K562 (cell line): ENCODE measurements around the gene BRAF. TPM values are rescaled to one million over a fixed set of nuclear protein-coding genes. Genes with fewer than 3 reads are reported as not detected.

Source experiments
- ATAC-seq: fragments of 200-7000 bp; cut with Tn5 transposase; 3 replicates; pipeline ENCODE4 v1.9.1; 2020; ENCODE audit warnings: moderate library complexity
- BruUV-seq: library from RNA; stranded (reverse); fragments of 400-500 nt; replicated peaks from 2 replicates; lab custom pipeline; 2021; lab: Mats Ljungman, UMichigan
- CTCF ChIA-PET: fragments of 300-600 bp; formaldehyde crosslinking; extraction: SDS; loops from one replicate; lab custom pipeline; 2021; ENCODE audit warnings: low intra/inter-chr PET ratio; lab: Yijun Ruan, JAX
- POLR2A ChIA-PET: fragments of 300-600, 350-650 bp; sonication (Branson Sonifier 250); formaldehyde crosslinking; extraction: SDS; loops from one replicate; lab custom pipeline; 2021; ENCODE audit warnings: antibody characterized with exemption, inconsistent platforms; lab: Yijun Ruan, JAX
- DNase-seq, 4 experiments: peaks; one replicate each; pipeline versions ENCODE4 v3.0.0 to v3.0.0-alpha.2; 2011 to 2018; ENCODE audit warnings: low spot score in 3 of 4, mixed read lengths in 3 of 4; ENCODE audit errors: extremely low read depth in 1 of 4
- FAIRE-seq: peaks from 2 replicates; lab custom pipeline; 2011; peaks lifted over from hg19 to GRCh38; lab: Jason Lieb, UNC
- H2AFZ ChIP-seq: 2 replicates; pipeline ENCODE4 v1.6.0; 2011; ENCODE audit warnings: low read depth, low read length, control low read depth, inconsistent platforms
- H3K27ac ChIP-seq: fragments of 200-600 bp; 3 replicates; pipeline ENCODE4 v1.8.0; 2011; ENCODE audit warnings: low read depth, mild to moderate bottlenecking, control low read depth, inconsistent platforms, low read length, moderate library complexity, mixed read lengths; ENCODE audit errors: extremely low read depth
- H3K27me3 ChIP-seq, 2 experiments: fragments of 300-600 bp in 1 of 2; 2 replicates in 1 of 2; 3 replicates in 1 of 2; pipeline versions ENCODE4 v1.6.0 to v1.8.0; 2011; ENCODE audit warnings: inconsistent platforms in 2 of 2, low read length in 2 of 2, mild to moderate bottlenecking in 1 of 2, mixed read lengths in 1 of 2, moderate library complexity in 1 of 2; ENCODE audit not compliant: control insufficient read depth in 2 of 2, insufficient read depth in 2 of 2
- H3K36me3 ChIP-seq: fragments of 300-600 bp; 3 replicates; pipeline ENCODE4 v1.8.0; 2011; ENCODE audit warnings: mild to moderate bottlenecking, low read length, inconsistent platforms; ENCODE audit not compliant: control insufficient read depth, insufficient read depth
- H3K4me1 ChIP-seq, 2 experiments: fragments of 200-600 bp in 1 of 2; replicated peaks in 1 of 2; 2 replicates in 1 of 2; 3 replicates in 1 of 2; pipeline versions ENCODE4 v1.5.1 to v1.8.0; 2011; ENCODE audit warnings: inconsistent platforms in 2 of 2, low read length in 2 of 2, mild to moderate bottlenecking in 1 of 2, mixed read lengths in 1 of 2, moderate library complexity in 1 of 2; ENCODE audit not compliant: control insufficient read depth in 2 of 2, insufficient read depth in 2 of 2
- H3K4me2 ChIP-seq: 2 replicates; pipeline ENCODE4 v1.6.1; 2011; ENCODE audit warnings: low read length, control low read depth, inconsistent platforms, mixed read lengths; ENCODE audit not compliant: insufficient read depth
- H3K4me3 ChIP-seq: fragments of 200-600 bp; sonication (generic), shearing (Covaris generic); 2 replicates; pipeline ENCODE4 v1.5.1; 2016; ENCODE audit warnings: control low read depth, inconsistent platforms
- H3K79me2 ChIP-seq: fragments of 200-600 bp; 3 replicates; pipeline ENCODE4 v1.8.0; 2011; ENCODE audit warnings: low read length, inconsistent platforms; ENCODE audit not compliant: control insufficient read depth, insufficient read depth
- H3K9ac ChIP-seq, 2 experiments: 2 replicates each; pipeline versions ENCODE4 v1.6.0 to v1.6.1; 2011; ENCODE audit warnings: low read depth in 2 of 2, low read length in 2 of 2, control low read depth in 1 of 2, inconsistent platforms in 1 of 2, mild to moderate bottlenecking in 1 of 2, mixed read lengths in 1 of 2; ENCODE audit not compliant: insufficient read depth in 1 of 2
- H3K9me1 ChIP-seq: one replicate; pipeline ENCODE4 v1.6.0; 2011; ENCODE audit warnings: inconsistent platforms, mild to moderate bottlenecking, low read length, moderate library complexity; ENCODE audit not compliant: control insufficient read depth, insufficient read depth
- H3K9me3 ChIP-seq: replicated peaks from 2 replicates; pipeline ENCODE4 v1.5.1; 2011; ENCODE audit warnings: low read depth, low read length, inconsistent platforms; ENCODE audit not compliant: control insufficient read depth, insufficient read depth
- H4K20me1 ChIP-seq: replicated peaks from 2 replicates; pipeline ENCODE4 v1.6.1; 2011; ENCODE audit warnings: low read length, inconsistent platforms, mixed read lengths; ENCODE audit not compliant: control insufficient read depth, insufficient read depth
- CHD4 ChIP-seq: fragments of 200-600 bp; sonication (generic); IDR thresholded peaks from 3 replicates; pipeline ENCODE4 v1.6.1; 2012; ENCODE audit warnings: low read depth, mild to moderate bottlenecking, mixed read lengths, low read length, inconsistent platforms; ENCODE audit not compliant: insufficient read depth, insufficient replicate concordance, poor library complexity, severe bottlenecking
- E2F6 ChIP-seq, 2 experiments: IDR thresholded peaks; 2 replicates each; pipeline ENCODE4 v1.6.1; 2011; ENCODE audit warnings: borderline replicate concordance in 1 of 2, control low read depth in 1 of 2, low read depth in 1 of 2, low read length in 1 of 2, mild to moderate bottlenecking in 1 of 2, mixed read lengths in 1 of 2, moderate library complexity in 1 of 2; ENCODE audit not compliant: insufficient read depth in 1 of 2, insufficient read length in 1 of 2, poor library complexity in 1 of 2, severe bottlenecking in 1 of 2; ENCODE audit errors: extremely low read depth in 1 of 2
- HMGXB4 ChIP-seq: sonication (generic); formaldehyde crosslinking; IDR thresholded peaks from 2 replicates; pipeline ENCODE4 v1.8.1; 2023; ENCODE audit warnings: mild to moderate bottlenecking, missing genetic modification reagents
- KAT7 ChIP-seq: sonication (generic); formaldehyde crosslinking; IDR thresholded peaks from 2 replicates; pipeline ENCODE4 v1.8.0; 2022; ENCODE audit warnings: missing genetic modification reagents, mild to moderate bottlenecking, borderline replicate concordance
- MCM5 ChIP-seq: fragments of 450-650 bp; IDR thresholded peaks from 2 replicates; pipeline ENCODE4 v1.6.1; 2016; ENCODE audit warnings: low read depth
- MECOM ChIP-seq: fragments of 250-450 bp; sonication (Bioruptor Pico); IDR thresholded peaks from 2 replicates; pipeline ENCODE4 v1.8.0; 2022; ENCODE audit warnings: inconsistent platforms
- MTA1 ChIP-seq: fragments of 450-650 bp; IDR thresholded peaks from 2 replicates; pipeline ENCODE4 v1.6.1; 2017; ENCODE audit warnings: borderline replicate concordance
- POLR2G ChIP-seq: fragments of 200-400 bp; formaldehyde crosslinking; IDR thresholded peaks from 2 replicates; pipeline ENCODE4 v1.6.1; 2017; ENCODE audit warnings: low read depth, mild to moderate bottlenecking, antibody characterized with exemption, low read length, moderate library complexity
- RBM17 ChIP-seq: fragments of 200-400 bp; formaldehyde crosslinking; IDR thresholded peaks from 2 replicates; pipeline ENCODE4 v1.6.1; 2017; ENCODE audit warnings: low read depth, mild to moderate bottlenecking, low read length, borderline replicate concordance
- SMAD1 ChIP-seq: fragments of 150-350 bp; IDR thresholded peaks from 2 replicates; pipeline ENCODE4 v1.6.1; 2014; ENCODE audit warnings: low read length, low read depth; ENCODE audit not compliant: partially characterized antibody
- TAF15 ChIP-seq: fragments of 200-400 bp; formaldehyde crosslinking; IDR thresholded peaks from 2 replicates; pipeline ENCODE4 v1.6.1; 2017; ENCODE audit warnings: mild to moderate bottlenecking, low read depth, low read length, moderate library complexity
- TEAD2 ChIP-seq: fragments of 450-650 bp; IDR thresholded peaks from 2 replicates; pipeline ENCODE4 v1.6.1; 2016; ENCODE audit warnings: missing genetic modification characterization, control low read depth, missing compliant biosample characterization
- THRAP3 ChIP-seq: fragments of 450-650 bp; IDR thresholded peaks from 2 replicates; pipeline ENCODE4 v1.6.1; 2016; ENCODE audit warnings: mild to moderate bottlenecking, inconsistent platforms, borderline replicate concordance
- ZNF280A ChIP-seq: fragments of 450-650 bp; IDR thresholded peaks from 2 replicates; pipeline ENCODE4 v1.6.1; 2018; ENCODE audit warnings: mild to moderate bottlenecking, low read depth; ENCODE audit not compliant: partially characterized antibody
- ZNF512 ChIP-seq: IDR thresholded peaks from 2 replicates; pipeline ENCODE4 v1.6.1; 2016; ENCODE audit warnings: missing genetic modification characterization, missing compliant biosample characterization
- ZNF75A ChIP-seq: fragments of 450-650 bp; formaldehyde crosslinking; IDR thresholded peaks from 2 replicates; pipeline ENCODE4 v1.4.0; 2020; ENCODE audit warnings: mild to moderate bottlenecking
- WGBS: fragments of 100-300 bp; shearing (Covaris generic); methylation state at CpG from one replicate; pipeline ENCODE4 v1.1.6; 2016; ENCODE audit warnings: low coverage, mixed read lengths; ENCODE audit not compliant: insufficient coverage; ENCODE audit errors: missing lambda C conversion rate; 5-methylcytosine and 5-hydroxymethylcytosine counted together
- in situ Hi-C: fragments of 300-500 bp; cut with MboI; formaldehyde crosslinking; loops from 4 replicates; pipeline ENCODE4 v1.15.0; 2018; ENCODE audit warnings: inconsistent platforms, mixed read lengths
- intact Hi-C: fragments of 100-400 bp; cut with micrococcal nuclease; formaldehyde crosslinking; loops from 2 replicates; pipeline ENCODE4 v1.14.2; 2022
- polyA plus RNA-seq, 8 experiments: library from polyadenylated mRNA; depleted of rRNA in 4 of 8; stranded (reverse) in 5 of 8; unstranded in 3 of 8; fragments of >200 nt; fragmentation: Nextera tagmentation in 2 of 8; fragmentation: Illumina TruSeq in 1 of 8; extraction: Ambion mirVana in 2 of 8; extraction: Trizol in 1 of 8; gene quantifications; 2 replicates each; pipeline versions ENCODE4 v1.2.1 to v1.2.3, GENCODE V29; 2011 to 2014; ENCODE audit warnings: inconsistent platforms in 1 of 8, missing spikeins in 1 of 8
- total RNA-seq, 7 experiments: library from RNA; depleted of rRNA in 6 of 7; stranded (reverse); fragments of >200 nt in 6 of 7; fragmentation: Illumina TruSeq in 2 of 7; extraction: Trizol in 2 of 7; gene quantifications; 2 replicates each; pipeline versions ENCODE4 v1.2.1 to v1.2.3, GENCODE V29; 2011 to 2021; ENCODE audit warnings: low replicate concordance in 1 of 7

Gene BRAF
- total and polyA plus RNA-seq, 9 of the 15 experiments (the other 6 are each of a cell fraction or from before 2014, with no cell fraction given): 3.6 to 38.3 (median 21.9) TPM

- no peaks in the 10 kb centered on the region for H3K36me3 ChIP-seq
- intact Hi-C loops: no loop called here
- DNase-seq: no peak
- no peaks in the 10 kb centered on the region for H3K4me1 ChIP-seq
- H3K9me1 ChIP-seq: no peaks in the 10 kb centered on the region
- H3K27ac ChIP-seq: no peak overlapping the region
- H3K9ac ChIP-seq: no peak overlapping the region
- H3K9me3 ChIP-seq: 0 out of 2 replicates have a peak, but pooled peaks cover 3% of the 10 kb centered on the region
- ChIA-PET POLR2A (interaction anchor here (0.8 kb wide), 1 partner anchor 10 kb away, joined by 5 read pairs; no protein-coding TSS in a partner anchor), CTCF (interaction anchor here (0.6 kb wide), 1 partner anchor 386 kb away, joined by 6 read pairs; no protein-coding TSS in a partner anchor)
- 52% methylated on average over 1 of the region's 1 CpG for WGBS
- ATAC-seq: no peak
- FAIRE-seq: no peak
- peaks cover 82% of the 10 kb centered on the region for H3K79me2 ChIP-seq
- H3K27me3 ChIP-seq: no peaks in the 10 kb centered on the region
- in situ Hi-C loops: no loop called here
- no TSS peak for BruUV-seq
- no peak overlapping the region for H3K4me3 ChIP-seq
- no peak overlapping the region for H3K4me2 ChIP-seq
- H4K20me1 ChIP-seq: no peaks in the 10 kb centered on the region
- no peak overlapping the region for H2AFZ ChIP-seq
- TF ChIP-seq ZNF75A (CRISPR knock-in tag) (no peak), MCM5 (no peak), ZNF512 (tag) (no peak), MTA1 (no peak), POLR2G (no peak), CHD4 (no peak), KAT7 (CRISPR knock-in tag) (no peak), RBM17 (no peak), SMAD1 (no peak), E2F6 (IDR thresholded peaks at IDR 0.05; ENCODE audit: borderline replicate concordance in 1 of 2, extremely low read depth in 1 of 2, insufficient read depth in 1 of 2, insufficient read length in 1 of 2, low read depth in 1 of 2, low read length in 1 of 2, poor library complexity in 1 of 2, severe bottlenecking in 1 of 2) (no peak), THRAP3 (no peak), HMGXB4 (CRISPR knock-in tag) (no peak), TAF15 (no peak), TEAD2 (tag) (no peak), MECOM (no peak), ZNF280A (no peak)
Measured at GRCh38 chr7:140870003-140870402, 54.7 kb downstream of the BRAF start.
